Activated B cell treated with CpG ODN at 0.5 μM for 24 hours (primary cell): ENCODE measurements around the gene LGSN. TPM values are rescaled to one million over a fixed set of nuclear protein-coding genes. Genes with fewer than 3 reads are reported as not detected.
"Not testable (repeated sequence)": the region's sequence is repeated elsewhere in the genome, so short reads cannot be mapped to it uniquely, and the experiment has no call there.

Experiments
- ATAC-seq: fragments of 200-7000 bp; cut with Tn5 transposase; one replicate; pipeline ENCODE4 v1.10.0; 2021; ENCODE audit warnings: low read depth, mild to moderate bottlenecking, moderate library complexity
- CTCF ChIA-PET: fragments of 350-600 bp; sonication (Branson Sonifier 250); formaldehyde crosslinking; loops from one replicate; lab custom pipeline; 2021; ENCODE audit warnings: antibody characterized with exemption; lab: Charles Lee
- POLR2A ChIA-PET: fragments of 350-600 bp; sonication (Branson Sonifier 250); formaldehyde crosslinking; loops from one replicate; lab custom pipeline; 2021; ENCODE audit warnings: antibody characterized with exemption; lab: Charles Lee
- DNase-seq: peaks from one replicate; pipeline ENCODE4 v3.0.0; 2022
- H3K27ac Mint-ChIP-seq: one replicate; pipeline ENCODE4 v1.8.0; 2020; ENCODE audit warnings: mixed read lengths
- H3K27me3 Mint-ChIP-seq: one replicate; pipeline ENCODE4 v1.8.0; 2021; ENCODE audit warnings: mixed read lengths
- H3K36me3 Mint-ChIP-seq: one replicate; pipeline ENCODE4 v1.8.0; 2021; ENCODE audit warnings: low read depth, mixed read lengths
- H3K4me1 Mint-ChIP-seq: one replicate; pipeline ENCODE4 v1.8.0; 2021; ENCODE audit warnings: mixed read lengths
- H3K4me3 Mint-ChIP-seq: one replicate; pipeline ENCODE4 v1.8.0; 2020; ENCODE audit warnings: mild to moderate bottlenecking, mixed read lengths
- H3K9me3 Mint-ChIP-seq: one replicate; pipeline ENCODE4 v1.8.0; 2020; ENCODE audit warnings: mixed read lengths
- intact Hi-C: fragments of 100-400 bp; cut with micrococcal nuclease; formaldehyde crosslinking; loops from one replicate; pipeline ENCODE4 v1.15.1; 2024
- total RNA-seq: library from RNA; stranded (reverse); gene quantifications from 2 replicates; pipeline ENCODE4 v1.2.3, GENCODE V29; 2022
- TF ChIP-seq, protein P1 (sequence below): fragments of 200-600 bp; IDR thresholded peaks from one replicate; pipeline ENCODE4 v1.8.0; 2022; ENCODE audit warnings: antibody characterized with exemption, mild to moderate bottlenecking

Gene LGSN
- 0.11 TPM in 1 of 2 replicates, not detected in the other for total RNA-seq

- no peak for DNase-seq
- TF ChIP-seq, protein P1, sequence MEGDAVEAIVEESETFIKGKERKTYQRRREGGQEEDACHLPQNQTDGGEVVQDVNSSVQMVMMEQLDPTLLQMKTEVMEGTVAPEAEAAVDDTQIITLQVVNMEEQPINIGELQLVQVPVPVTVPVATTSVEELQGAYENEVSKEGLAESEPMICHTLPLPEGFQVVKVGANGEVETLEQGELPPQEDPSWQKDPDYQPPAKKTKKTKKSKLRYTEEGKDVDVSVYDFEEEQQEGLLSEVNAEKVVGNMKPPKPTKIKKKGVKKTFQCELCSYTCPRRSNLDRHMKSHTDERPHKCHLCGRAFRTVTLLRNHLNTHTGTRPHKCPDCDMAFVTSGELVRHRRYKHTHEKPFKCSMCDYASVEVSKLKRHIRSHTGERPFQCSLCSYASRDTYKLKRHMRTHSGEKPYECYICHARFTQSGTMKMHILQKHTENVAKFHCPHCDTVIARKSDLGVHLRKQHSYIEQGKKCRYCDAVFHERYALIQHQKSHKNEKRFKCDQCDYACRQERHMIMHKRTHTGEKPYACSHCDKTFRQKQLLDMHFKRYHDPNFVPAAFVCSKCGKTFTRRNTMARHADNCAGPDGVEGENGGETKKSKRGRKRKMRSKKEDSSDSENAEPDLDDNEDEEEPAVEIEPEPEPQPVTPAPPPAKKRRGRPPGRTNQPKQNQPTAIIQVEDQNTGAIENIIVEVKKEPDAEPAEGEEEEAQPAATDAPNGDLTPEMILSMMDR = no peak
- no peak for ATAC-seq
- H3K27ac Mint-ChIP-seq = no peak within 1 kb of the TSS
- intact Hi-C loops = no loop called here
- peaks cover 3% of the 10 kb centered on the region for H3K27me3 Mint-ChIP-seq
- no peaks in the 10 kb centered on the region for H3K4me1 Mint-ChIP-seq
- ChIA-PET POLR2A (no interaction called here), CTCF (no interaction called here)
- H3K4me3 Mint-ChIP-seq = no peak within 1 kb of the TSS
- H3K9me3 Mint-ChIP-seq = no peaks in the 10 kb centered on the region
- H3K36me3 Mint-ChIP-seq = no peaks in the 10 kb centered on the region
These were observed at the start of gene LGSN for GRCh38 chr6:63319939-63320338. Gene LGSN (minus strand): TSS chr6:63319983. CDS start chr6:63319943, 40 bp downstream.

- CTCF ChIA-PET = no interaction called here
- TF ChIP-seq, protein P1 = no peak
- intact Hi-C loops = no loop called here
- Mint-ChIP-seq H3K9me3 (no peaks in the 10 kb centered on the region), H3K4me1 (no peaks in the 10 kb centered on the region), H3K36me3 (no peaks in the 10 kb centered on the region), H3K27ac (no peak overlapping the region), H3K27me3 (peaks cover 7% of the 10 kb centered on the region), H3K4me3 (no peak overlapping the region)
- ATAC-seq (no peak), DNase-seq (no peak)
- POLR2A ChIA-PET = no interaction called here
These were observed 48.6 kb upstream of the LGSN start for GRCh38 chr6:63368347-63368746.

DNA sequence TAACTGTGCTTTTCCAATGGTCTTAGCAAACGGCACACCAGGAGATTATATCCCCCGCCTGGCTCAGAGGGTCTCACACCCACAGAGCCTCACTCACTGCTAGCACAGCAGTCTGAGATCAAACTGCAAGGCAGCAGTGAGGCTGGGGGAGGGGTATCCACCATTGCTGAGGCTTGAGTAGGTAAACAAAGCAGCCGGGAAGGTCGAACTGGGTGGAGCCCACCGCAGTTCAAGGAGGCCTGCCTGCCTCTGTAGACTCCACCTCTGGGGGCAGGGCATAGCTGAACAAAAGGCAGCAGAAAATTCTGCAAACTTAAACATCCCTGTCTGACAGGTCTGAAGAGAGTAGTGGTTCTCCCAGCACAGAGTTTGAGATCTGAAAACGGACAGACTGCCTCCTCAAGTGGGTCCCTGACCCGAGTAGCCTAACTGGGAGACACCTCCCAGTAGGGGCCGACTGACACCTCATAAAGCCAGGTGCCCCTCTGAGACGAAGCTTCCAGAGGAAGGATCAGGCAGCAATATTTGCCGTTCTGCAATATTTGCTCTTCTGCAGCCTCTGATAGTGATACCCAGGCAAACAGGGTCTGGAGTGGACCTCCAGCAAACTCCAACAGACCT, 42.8 kb upstream of the LGSN start:
- H3K9me3 Mint-ChIP-seq, H3K36me3 Mint-ChIP-seq, POLR2A ChIA-PET, CTCF ChIA-PET, ATAC-seq, H3K4me1 Mint-ChIP-seq, H3K27ac Mint-ChIP-seq, H3K4me3 Mint-ChIP-seq, intact Hi-C loops, DNase-seq: not testable (repeated sequence)
- peaks cover 11% of the 10 kb centered on the region for H3K27me3 Mint-ChIP-seq

- POLR2A ChIA-PET, H3K27ac Mint-ChIP-seq, intact Hi-C loops, H3K9me3 Mint-ChIP-seq, H3K4me3 Mint-ChIP-seq, ATAC-seq, H3K36me3 Mint-ChIP-seq, H3K27me3 Mint-ChIP-seq, CTCF ChIA-PET, DNase-seq: not testable (repeated sequence)
- peaks cover 15% of the 10 kb centered on the region for H3K4me1 Mint-ChIP-seq
These were observed 37.6 kb upstream of the LGSN start for GRCh38 chr6:63357384-63357783.

- no peaks in the 10 kb centered on the region for H3K27me3 Mint-ChIP-seq
These were observed 35.8 kb upstream of the LGSN start for GRCh38 chr6:63355632-63356031.

GRCh38 chr6:63353286-63353630, 33.5 kb upstream of the LGSN start:
- intact Hi-C loops = loop anchor here (2.0 to 5.0 kb wide), 2 partner anchors 154 to 284 kb away; no protein-coding TSS in a partner anchor
- Mint-ChIP-seq H3K9me3 (peaks cover 3% of the 10 kb centered on the region), H3K27me3 (no peaks in the 10 kb centered on the region), H3K4me3 (peak overlapping the region; percentile 69), H3K27ac (peak overlapping the region; percentile 63), H3K36me3 (no peaks in the 10 kb centered on the region), H3K4me1 (peaks cover 22% of the 10 kb centered on the region)
- CTCF ChIA-PET = interaction anchor here (0.6 to 3.0 kb wide), 6 partner anchors 62 to 450 kb away, joined by 3 to 23 read pairs (median 9); no protein-coding TSS in a partner anchor
- POLR2A ChIA-PET = interaction anchor here (0.7 to 1.3 kb wide), 4 partner anchors 31 to 245 kb away, joined by 3 to 7 read pairs (median 5); no protein-coding TSS in a partner anchor
- no peak for DNase-seq
- ATAC-seq = no peak
- TF ChIP-seq, protein P1 = no peak

More at GRCh38 chr6:63355632-63356031, 35.8 kb upstream of the LGSN start:
- Mint-ChIP-seq H3K4me1 (peaks cover 22% of the 10 kb centered on the region), H3K9me3 (peaks cover 3% of the 10 kb centered on the region), H3K36me3 (no peaks in the 10 kb centered on the region), H3K27ac (no peak overlapping the region), H3K4me3 (no peak overlapping the region)
- POLR2A ChIA-PET = no interaction called here
- ATAC-seq (no peak), DNase-seq (no peak)
- intact Hi-C loops = no loop called here
- CTCF ChIA-PET = no interaction called here
- TF ChIP-seq, protein P1 = no peak
